Right forelimb (tissue), 1 donor: ENCODE data around the gene RNU1-4.
A peak's percentile ranks its signal among the peaks of the same experiment; 100 is the strongest.
"Not testable (repeated sequence)": the region's sequence is repeated elsewhere in the genome, so short reads cannot be mapped to it uniquely, and the experiment has no call there.

Experiments
- DNase-seq: peaks from one replicate; pipeline ENCODE4 v3.0.0-alpha.2; 2018

Gene RNU1-4

GRCh38 chr1:16709659-16710087 is 30.6 kb upstream of the RNU1-4 start:
- not testable (repeated sequence) for DNase-seq

- DNase-seq, result not testable (repeated sequence)
Measured at GRCh38 chr1:16710618-16711017, 29.7 kb upstream of the RNU1-4 start.

- peak; percentile 39 for DNase-seq
Measured at GRCh38 chr1:16712131-16712530, 28.2 kb upstream of the RNU1-4 start.

- peak; percentile 11 for DNase-seq
Measured at GRCh38 chr1:16712582-16712981, 27.7 kb upstream of the RNU1-4 start.

GRCh38 chr1:16712984-16713383 is 27.3 kb upstream of the RNU1-4 start:
- not testable (repeated sequence) for DNase-seq

GRCh38 chr1:16713480-16713879 is 26.8 kb upstream of the RNU1-4 start:
- not testable (repeated sequence) for DNase-seq

- DNase-seq, result peak; percentile 37
Measured at GRCh38 chr1:16716691-16717335, 23.5 kb upstream of the RNU1-4 start.

GRCh38 chr1:16717336-16718098 is 22.8 kb upstream of the RNU1-4 start:
- peak; percentile 38 for DNase-seq

- DNase-seq, result not testable (repeated sequence)
Measured at GRCh38 chr1:16718099-16718907, 22.0 kb upstream of the RNU1-4 start.

GRCh38 chr1:16718908-16719533 is 21.3 kb upstream of the RNU1-4 start:
- DNase-seq, result no peak

GRCh38 chr1:16719571-16720350 is 20.6 kb upstream of the RNU1-4 start:
- DNase-seq, result no peak

- DNase-seq, result no peak
Measured at GRCh38 chr1:16720351-16721223, 19.7 kb upstream of the RNU1-4 start.

GRCh38 chr1:16721871-16722641 is 18.3 kb upstream of the RNU1-4 start:
- DNase-seq, result no peak

GRCh38 chr1:16724718-16725438 is 15.4 kb upstream of the RNU1-4 start:
- peak; percentile 36 for DNase-seq

GRCh38 chr1:16725439-16726245 is 14.7 kb upstream of the RNU1-4 start:
- not testable (repeated sequence) for DNase-seq

- DNase-seq, result peak; percentile 46
Measured at GRCh38 chr1:16727190-16728111, 12.9 kb upstream of the RNU1-4 start.

- DNase-seq, result peak; percentile 13
Measured at GRCh38 chr1:16728243-16728949, 11.9 kb upstream of the RNU1-4 start.
